Measurements from ENCODE around the gene CFAP97D2.

CFAP97D2 gene

GRCh38 chr13:114225610-114226009 lies 46.6 kb downstream of the CFAP97D2 start:
- peak; percentile 7; the same call in 2 of the 3 replicates for ATAC-seq

GRCh38 chr13:114226088-114226487 lies 47.0 kb downstream of the CFAP97D2 start:
- no peak for TF ChIP-seq CREB5 (CRISPR knock-in tag; IDR thresholded peaks at IDR 0.05; ENCODE audit: low read depth)
- TF ChIP-seq POU6F1 (CRISPR knock-in tag; IDR thresholded peaks at IDR 0.05; ENCODE audit: borderline replicate concordance, low read depth) = no peak
- no peak; the same call in 1 of the 3 replicates for ATAC-seq

More at GRCh38 chr13:114225610-114226009, 46.6 kb downstream of the CFAP97D2 start:
- TF ChIP-seq CSRNP3 (CRISPR knock-in tag; IDR thresholded peaks at IDR 0.05) = no peak
- no peak for TF ChIP-seq TSHZ2 (CRISPR knock-in tag; IDR thresholded peaks at IDR 0.05)
- TF ChIP-seq OSR1 (CRISPR knock-in tag; IDR thresholded peaks at IDR 0.05) = no peak
- TF ChIP-seq ARNTL (CRISPR knock-in tag; IDR thresholded peaks at IDR 0.05; ENCODE audit: borderline replicate concordance, low read depth) = no peak
- no peak for TF ChIP-seq ZNF8 (CRISPR knock-in tag; IDR thresholded peaks at IDR 0.05)
- TF ChIP-seq ZFP3 (CRISPR knock-in tag; IDR thresholded peaks at IDR 0.05) = no peak
- TF ChIP-seq POU6F1 (CRISPR knock-in tag; IDR thresholded peaks at IDR 0.05; ENCODE audit: borderline replicate concordance, low read depth) = no peak
- no peak for TF ChIP-seq ISL1 (CRISPR knock-in tag; IDR thresholded peaks at IDR 0.05)
- TF ChIP-seq SNAI2 (CRISPR knock-in tag; IDR thresholded peaks at IDR 0.05) = no peak
- TF ChIP-seq ZC3H10 (CRISPR knock-in tag; IDR thresholded peaks at IDR 0.05) = no peak
- no peak for TF ChIP-seq CSDC2 (CRISPR knock-in tag; IDR thresholded peaks at IDR 0.05)
- no peak for TF ChIP-seq TOX (CRISPR knock-in tag; IDR thresholded peaks at IDR 0.05; ENCODE audit: borderline replicate concordance)

GRCh38 chr13:114226699-114227323 lies 47.8 kb downstream of the CFAP97D2 start:
- peak; percentile 97 for ATAC-seq
- TF ChIP-seq POU6F1 (CRISPR knock-in tag; IDR thresholded peaks at IDR 0.05; ENCODE audit: borderline replicate concordance, low read depth) (no peak), RARB (CRISPR knock-in tag; IDR thresholded peaks at IDR 0.05) (no peak), BACH2 (CRISPR knock-in tag; IDR thresholded peaks at IDR 0.05; ENCODE audit: borderline replicate concordance) (no peak), ZNF70 (CRISPR knock-in tag; IDR thresholded peaks at IDR 0.05) (no peak), CSRNP3 (CRISPR knock-in tag; IDR thresholded peaks at IDR 0.05) (no peak), GLIS3 (CRISPR knock-in tag; IDR thresholded peaks at IDR 0.05) (no peak), CSDC2 (CRISPR knock-in tag; IDR thresholded peaks at IDR 0.05) (no peak), PPARA (CRISPR knock-in tag; IDR thresholded peaks at IDR 0.05; ENCODE audit: borderline replicate concordance) (no peak), TCF4 (CRISPR knock-in tag; IDR thresholded peaks at IDR 0.05; ENCODE audit: borderline replicate concordance) (no peak)
